Aorta (tissue), 5 donors: ENCODE measurements around the gene HEATR5B. TPM values are rescaled to one million over a fixed set of nuclear protein-coding genes. Genes with fewer than 3 reads are reported as not detected.
A peak's percentile ranks its signal among the peaks of the same experiment; 100 is the strongest.
"Not testable (repeated sequence)": the region's sequence is repeated elsewhere in the genome, so short reads cannot be mapped to it uniquely, and the experiment has no call there.

ENCODE experiments used
- ATAC-seq: fragments of 200-7000 bp; cut with Tn5 transposase; one replicate; pipeline ENCODE4 v1.9.1; 2022; ENCODE audit warnings: moderate library complexity; ENCODE audit not compliant: low FRiP score
- DNase-seq, 2 donors: peaks; one replicate each; pipeline ENCODE4 v3.0.0-alpha.2; 2020
- H3K27ac ChIP-seq, 2 donors: one replicate each; pipeline ENCODE4 v1.5.1; 2013; ENCODE audit warnings: low read length in 2 of 2, mild to moderate bottlenecking in 2 of 2, moderate library complexity in 2 of 2, control low read depth in 1 of 2, inconsistent platforms in 1 of 2, low read depth in 1 of 2
- H3K27me3 ChIP-seq, 2 donors: one replicate each; pipeline ENCODE4 v1.6.1; 2013; ENCODE audit warnings: control low read depth in 1 of 2, low read length in 1 of 2, mild to moderate bottlenecking in 1 of 2, moderate library complexity in 1 of 2; ENCODE audit not compliant: insufficient read depth in 2 of 2, control insufficient read depth in 1 of 2
- H3K36me3 ChIP-seq, 2 donors: one replicate each; pipeline ENCODE4 v1.6.1; 2013; ENCODE audit warnings: control low read depth in 1 of 2, low read length in 1 of 2, mild to moderate bottlenecking in 1 of 2; ENCODE audit not compliant: insufficient read depth in 2 of 2, control insufficient read depth in 1 of 2
- H3K4me1 ChIP-seq, 2 donors: one replicate each; pipeline ENCODE4 v1.6.1; 2013; ENCODE audit warnings: low read length in 2 of 2, control low read depth in 1 of 2, mild to moderate bottlenecking in 1 of 2, moderate library complexity in 1 of 2; ENCODE audit not compliant: insufficient read depth in 2 of 2, control insufficient read depth in 1 of 2
- H3K4me3 ChIP-seq, 2 donors: one replicate each; pipeline ENCODE4 v1.5.1; 2013; ENCODE audit warnings: low read length in 2 of 2, control low read depth in 1 of 2, mild to moderate bottlenecking in 1 of 2
- H3K9me3 ChIP-seq: one replicate; pipeline ENCODE4 v1.6.1; 2013; ENCODE audit warnings: mild to moderate bottlenecking, low read length; ENCODE audit not compliant: control insufficient read depth
- WGBS, 2 donors: extraction: QIAGEN DNeasy Blood & Tissue Kit; methylation state at CpG; one replicate each; pipeline ENCODE4 v1.1.7; 2013; 5-methylcytosine and 5-hydroxymethylcytosine counted together
- intact Hi-C, 2 donors: fragments of 100-400 bp; cut with DNase I; formaldehyde crosslinking; loops; one replicate each; pipeline versions ENCODE4 v1.14.2 to v1.15.0; 2022
- polyA plus RNA-seq, 2 donors: library from polyadenylated mRNA; stranded (reverse); fragments of 200-250 nt; gene quantifications; one replicate each; pipeline ENCODE4 v1.2.3, GENCODE V29; 2013
- total RNA-seq, 2 donors: library from RNA; stranded (reverse); fragmentation: NEBNext Ultra II Directional; extraction: Animal tissue kit (Norgen Biotek cat#: 25700); gene quantifications; one replicate each; pipeline ENCODE4 v1.2.1, GENCODE V29; 2021
- donor health status: healthy with polysubstance abuse.
- donor health status: Bipolar disorder and iron deficiency.
- donor health status: DM: no; HTN: no; CAD: no.
- donor health status: DM: no; HTN: no; CAD: no.
- donor health status: DM: yes; HTN: yes; CAD: no.

The HEATR5B gene
- total and polyA plus RNA-seq, 4 donors, result 5.0 to 28.2 (median 15.0) TPM

DNA sequence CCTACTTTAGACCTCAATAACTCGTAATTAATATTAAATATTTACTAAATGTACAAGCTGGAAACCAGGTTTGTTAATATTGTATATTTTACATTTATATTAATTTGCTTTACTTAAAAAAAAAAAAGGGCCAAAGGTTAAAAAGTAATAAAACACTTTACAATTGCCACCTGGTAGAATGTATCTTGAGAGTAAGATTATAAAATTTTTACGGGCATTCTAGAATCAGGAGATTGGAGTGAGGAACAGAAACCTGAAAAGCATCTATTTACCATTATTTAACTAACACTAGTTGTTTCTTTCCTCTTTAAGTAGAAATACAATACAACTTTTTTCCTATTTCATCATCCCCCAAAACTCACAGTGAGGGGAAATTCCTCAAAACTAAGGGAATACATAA lies 102.3 kb downstream of the HEATR5B start:
- DNase-seq (no peak), ATAC-seq (no peak)
- H3K4me1 ChIP-seq, result no peaks in the 10 kb centered on the region
- peaks cover 2 to 4% of the 10 kb centered on the region in 2 donors for H3K36me3 ChIP-seq
- intact Hi-C loops, result no loop called here
- H3K27me3 ChIP-seq, result no peaks in the 10 kb centered on the region
- H3K9me3 ChIP-seq, result no peaks in the 10 kb centered on the region
- whole genome bisulfite sequencing, 2 donors, result 92 to 95% methylated on average over 2 of the region's 2 CpGs
- H3K4me3 ChIP-seq, result no peak overlapping the region
- no peak overlapping the region for H3K27ac ChIP-seq

DNA sequence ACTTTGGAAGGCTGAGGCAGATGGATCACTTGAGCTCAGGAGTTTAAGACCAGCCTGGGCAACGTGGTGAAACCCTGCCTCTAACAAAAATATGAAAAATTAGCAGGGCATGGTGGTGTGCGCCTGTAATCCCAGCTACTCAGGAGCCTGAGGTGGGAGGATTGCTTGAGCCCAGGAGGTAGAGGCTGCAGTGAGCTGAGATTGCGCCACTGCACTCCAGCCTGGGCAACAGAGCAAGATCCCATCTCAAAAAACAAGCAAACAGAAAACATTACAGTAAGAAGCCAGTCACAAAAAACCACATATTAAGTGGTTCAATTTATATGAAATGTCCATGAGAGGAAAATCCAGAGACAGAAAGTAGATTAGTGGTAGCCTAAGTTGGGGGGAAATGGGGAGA lies 105.2 kb downstream of the HEATR5B start:
- DNase-seq, intact Hi-C loops, H3K27me3 ChIP-seq, H3K4me3 ChIP-seq, H3K36me3 ChIP-seq, ATAC-seq, H3K4me1 ChIP-seq, H3K27ac ChIP-seq, H3K9me3 ChIP-seq: not testable (repeated sequence)
- WGBS, 2 donors, result 94 to 95% methylated on average over 3 of the region's 3 CpGs

DNA sequence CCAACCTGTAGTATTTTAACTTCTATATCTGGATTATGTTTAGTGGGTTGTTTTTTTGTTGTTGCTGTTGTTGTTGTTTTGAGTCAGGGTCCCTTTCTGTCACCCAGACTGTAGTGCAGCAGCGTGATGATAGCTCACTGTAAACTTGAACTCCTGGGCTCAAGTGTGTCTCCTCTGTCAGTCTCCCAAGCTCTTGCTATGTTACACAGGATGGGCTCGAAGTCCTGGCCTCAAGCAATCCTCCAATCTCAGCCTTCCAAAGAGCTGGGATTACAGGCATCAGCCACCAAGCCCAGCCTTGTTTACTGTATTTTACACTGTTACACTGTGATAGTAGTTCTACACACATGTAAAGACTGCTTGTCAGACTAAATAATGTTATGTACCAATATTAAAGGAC lies 108.1 kb downstream of the HEATR5B start:
- H3K27me3 ChIP-seq, result no peaks in the 10 kb centered on the region
- H3K4me3 ChIP-seq, result no peak overlapping the region
- intact Hi-C loops, result no loop called here
- no peak overlapping the region for H3K27ac ChIP-seq
- 75 to 88% methylated on average over 2 of the region's 2 CpGs for WGBS, 2 donors
- no peak for DNase-seq
- H3K36me3 ChIP-seq, result peaks cover 0 to 1% of the 10 kb centered on the region in 2 donors
- H3K9me3 ChIP-seq, result no peaks in the 10 kb centered on the region
- no peak for ATAC-seq
- H3K4me1 ChIP-seq, result no peaks in the 10 kb centered on the region

DNA sequence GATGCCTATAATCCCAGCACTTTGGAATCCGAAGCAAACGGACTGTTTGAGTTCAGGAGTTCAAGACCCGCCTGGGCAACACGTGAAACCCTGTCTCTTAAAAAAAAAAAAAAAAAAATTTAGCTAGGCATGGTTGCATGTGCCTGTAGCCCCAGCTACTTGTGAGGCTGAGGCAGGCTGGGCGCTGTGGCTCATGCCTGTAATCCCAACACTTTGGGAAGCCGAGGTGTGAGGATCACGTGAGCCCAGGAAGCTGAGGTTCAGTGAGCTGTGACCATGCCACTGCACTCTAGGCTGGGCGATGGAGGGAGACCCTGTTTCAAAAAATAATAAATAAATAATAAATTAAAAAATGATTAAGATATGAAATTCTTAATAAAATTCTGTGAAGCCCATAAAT lies 108.9 kb downstream of the HEATR5B start:
- Histone ChIP-seq H3K9me3 (no peaks in the 10 kb centered on the region), H3K27me3 (no peaks in the 10 kb centered on the region), H3K4me3 (no peak overlapping the region), H3K4me1 (no peaks in the 10 kb centered on the region), H3K27ac (no peak overlapping the region), H3K36me3 (peaks cover 0 to 1% of the 10 kb centered on the region in 2 donors)
- WGBS, 2 donors, result 87 to 89% methylated on average over 8 of the region's 8 CpGs
- DNase-seq, result no peak
- intact Hi-C loops, result no loop called here
- no peak for ATAC-seq

DNA sequence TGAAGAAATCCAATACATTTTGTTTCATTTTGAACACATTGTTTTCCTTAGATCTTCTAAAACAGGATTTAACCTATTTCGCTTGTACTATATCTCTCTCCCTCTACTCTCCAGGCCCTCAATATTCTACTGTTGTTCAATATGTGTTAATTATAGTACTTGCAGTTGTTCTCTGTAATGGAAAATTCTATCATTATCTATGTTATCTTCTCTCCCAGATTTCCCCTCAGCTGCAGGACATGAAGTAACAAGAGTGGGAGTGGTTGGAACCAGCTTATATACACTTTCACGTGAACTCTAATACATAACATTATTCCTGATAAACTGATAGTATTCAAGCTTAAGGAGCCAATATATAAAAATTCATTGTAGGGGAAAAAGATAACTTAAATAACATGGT lies 110.9 kb downstream of the HEATR5B start:
- intact Hi-C loops, result no loop called here
- H3K36me3 ChIP-seq, result no peaks in the 10 kb centered on the region
- ATAC-seq (no peak), DNase-seq (no peak)
- no peak overlapping the region for H3K27ac ChIP-seq
- no peaks in the 10 kb centered on the region for H3K4me1 ChIP-seq
- H3K4me3 ChIP-seq, result no peak overlapping the region
- WGBS, 2 donors, result 73 to 78% methylated on average over 2 of the region's 2 CpGs
- no peaks in the 10 kb centered on the region for H3K27me3 ChIP-seq
- no peaks in the 10 kb centered on the region for H3K9me3 ChIP-seq

DNA sequence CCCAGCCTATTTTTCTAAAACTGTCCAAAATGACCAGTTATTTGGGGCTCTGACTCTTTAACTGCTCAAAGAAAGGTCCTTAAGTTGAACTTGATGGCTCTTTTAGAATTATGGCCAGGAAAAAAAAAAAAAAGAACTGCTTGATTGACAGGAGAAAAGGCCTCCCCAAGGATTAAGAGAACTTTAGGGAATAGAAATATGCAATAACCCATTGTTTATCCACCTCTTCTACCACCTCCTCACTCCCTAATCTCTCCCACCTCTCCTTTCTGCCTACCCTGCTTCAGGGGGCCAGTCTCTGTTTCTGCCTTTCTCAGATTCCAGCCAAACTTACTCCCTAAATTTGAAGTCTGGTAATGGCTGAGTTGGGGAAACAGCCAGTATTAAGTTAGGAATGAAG lies 112.2 kb downstream of the HEATR5B start:
- H3K27me3 ChIP-seq, result no peaks in the 10 kb centered on the region
- H3K36me3 ChIP-seq, result no peaks in the 10 kb centered on the region
- ATAC-seq, result no peak
- no peaks in the 10 kb centered on the region for H3K4me1 ChIP-seq
- no peak overlapping the region for H3K4me3 ChIP-seq
- DNase-seq, result no peak
- intact Hi-C loops, result no loop called here
- no peaks in the 10 kb centered on the region for H3K9me3 ChIP-seq
- H3K27ac ChIP-seq, result no peak overlapping the region

DNA sequence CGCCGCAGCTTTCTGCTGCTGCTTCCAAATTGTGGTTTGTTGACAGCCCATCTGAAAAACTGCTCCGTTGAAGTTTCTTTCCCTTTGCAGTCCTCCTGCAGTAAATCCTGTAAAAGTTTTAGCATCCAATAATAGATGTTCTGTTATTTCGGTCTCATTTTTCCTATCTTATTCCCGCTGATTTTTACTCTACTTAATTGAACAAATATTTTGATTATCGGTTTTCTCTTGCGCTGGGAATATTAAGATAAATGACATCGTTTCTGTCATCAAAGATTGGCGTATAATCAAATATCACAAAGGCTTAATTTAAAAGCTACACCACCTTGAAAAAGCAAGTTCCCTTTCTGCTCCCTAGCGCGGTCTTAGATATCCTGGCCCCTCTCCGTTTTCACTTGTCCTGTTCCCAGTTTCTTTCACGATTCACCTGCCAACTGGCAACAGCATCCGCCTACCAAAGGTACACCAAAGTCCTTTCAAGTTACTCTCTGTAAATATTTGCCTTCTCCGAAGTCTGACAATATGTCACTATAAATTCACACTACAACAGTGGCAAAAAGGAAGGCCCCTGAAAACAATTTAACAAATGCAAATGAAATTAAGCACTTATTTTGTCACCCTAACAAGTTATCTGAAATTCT lies 116.8 kb downstream of the HEATR5B start:
- Histone ChIP-seq H3K9me3 (no peaks in the 10 kb centered on the region), H3K36me3 (no peaks in the 10 kb centered on the region), H3K4me3 (peak overlapping the region; percentile 28 to 37), H3K27ac (peak overlapping the region in 1 of 2 donors; percentile 12), H3K27me3 (no peaks in the 10 kb centered on the region), H3K4me1 (peaks cover 0 to 4% of the 10 kb centered on the region in 2 donors)
- WGBS, 2 donors, result 23 to 29% methylated on average over 15 of the region's 15 CpGs
- no peak for ATAC-seq
- DNase-seq, result no peak
- intact Hi-C loops, result no loop called here

DNA sequence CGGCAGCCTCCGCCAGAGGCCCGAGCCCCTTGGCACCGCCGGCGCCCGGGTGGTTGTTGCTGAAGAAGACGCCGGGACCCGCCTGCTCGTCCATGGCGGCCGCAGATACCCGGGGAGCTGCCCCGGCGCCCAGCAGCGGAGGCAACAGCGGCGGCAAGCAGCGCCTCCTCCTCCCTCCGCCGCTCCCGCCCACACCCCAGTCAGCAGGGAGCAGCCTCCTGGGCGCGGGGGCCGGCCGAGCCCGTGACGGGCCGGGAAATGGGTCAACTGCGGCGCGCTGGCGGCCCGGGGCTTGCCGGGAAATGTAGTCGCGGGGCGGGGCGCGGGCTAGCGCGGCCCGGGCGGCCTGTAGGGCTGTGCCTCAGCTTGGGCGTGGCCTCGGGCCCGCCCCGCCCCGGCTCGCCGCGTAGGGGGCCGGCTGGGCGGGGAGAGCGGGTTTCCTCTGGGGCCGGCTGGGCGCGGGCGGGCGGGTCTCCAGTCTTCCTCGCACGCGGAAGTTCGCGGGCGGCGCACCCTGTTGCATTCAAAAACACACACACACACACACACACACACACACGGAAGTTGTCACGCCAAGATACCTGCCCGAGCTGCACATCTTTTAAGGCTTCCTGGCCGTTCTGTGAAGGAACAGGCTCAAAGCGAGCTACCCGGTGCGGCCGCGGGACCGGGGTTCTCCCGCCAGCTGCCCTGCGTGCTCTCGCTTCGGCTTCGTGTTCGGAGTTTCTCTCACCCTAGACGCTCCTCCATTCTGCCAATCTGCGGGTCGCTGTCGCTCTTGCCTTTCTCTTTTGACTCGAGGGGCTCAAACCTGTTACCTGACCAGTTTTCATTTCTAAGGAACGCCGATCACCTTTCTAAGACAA lies 117.6 kb downstream of the HEATR5B start, which contains the start of gene STRN:
Gene STRN (minus strand): TSS at position 167 of the 866 bp plus-strand sequence. CDS start 73 bp downstream, at position 94.
- H3K9me3 ChIP-seq, result no peaks in the 10 kb centered on the region
- no peaks in the 10 kb centered on the region for H3K27me3 ChIP-seq
- no peaks in the 10 kb centered on the region for H3K36me3 ChIP-seq
- peak within 1 kb of the TSS; percentile 46 to 91 for H3K4me3 ChIP-seq
- ATAC-seq (peak; percentile 100), DNase-seq (peak; percentile 98 to 99)
- peak within 1 kb of the TSS in 1 of 2 donors; percentile 62 for H3K27ac ChIP-seq
- 0 to 1% methylated on average over 55 to 91 of the region's 91 CpGs for WGBS, 2 donors
- intact Hi-C loops, result no loop called here
- peaks cover 0 to 4% of the 10 kb centered on the region in 2 donors for H3K4me1 ChIP-seq
